ENCODE results near the gene RAB4B. TPM values are rescaled to one million over a fixed set of nuclear protein-coding genes. Genes with fewer than 3 reads are reported as not detected.
A peak's percentile ranks its signal among the peaks of the same experiment; 100 is the strongest.

RAB4B gene
- total and polyA plus RNA-seq, 12 donors, result 11.0 to 62.5 (median 14.5) TPM

DNA sequence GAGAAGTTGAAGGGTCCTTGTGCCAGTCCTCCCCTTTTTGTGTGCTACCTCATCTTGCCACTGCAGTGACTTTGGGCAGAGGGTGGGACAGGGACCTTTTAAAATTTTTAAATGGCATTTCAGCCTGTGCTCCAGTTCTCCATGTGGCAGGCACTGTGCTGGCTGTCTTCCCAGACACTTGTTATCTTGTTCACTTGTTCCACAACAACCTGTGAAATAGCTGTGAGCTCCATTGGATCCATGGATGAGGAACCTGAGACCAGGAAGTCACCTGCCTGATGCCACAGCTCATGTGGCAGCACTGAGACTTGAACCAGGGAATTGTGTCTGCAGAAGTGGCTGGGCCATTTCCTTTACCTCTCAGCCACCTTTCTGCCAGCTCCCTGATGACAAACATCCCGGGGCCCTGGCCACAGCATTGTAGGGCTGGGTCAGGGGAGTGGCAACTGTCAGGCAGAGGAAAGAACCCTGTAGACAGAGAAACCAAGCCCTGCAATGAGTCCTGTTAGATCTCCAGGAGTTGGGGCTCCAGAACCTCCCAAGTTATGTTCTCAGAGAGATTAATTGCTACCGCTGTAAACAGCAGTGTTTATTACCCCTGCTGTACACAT lies 27.3 kb downstream of the RAB4B start:
- intact Hi-C loops (cut with DNase I), result loop anchor here in 5 of 10 donors (5.0 to 10.0 kb wide), 3 partner anchors 88 to 391 kb away; partner anchors contain the start of genes COQ8B (in 2 of the 5), ITPKC (in 2 of the 5) and PRX (in 1 of the 5)
- DNase-seq (peak in 1 of 2 donors; percentile 43), ATAC-seq (peak in 1 of 8 donors; percentile 0)
- H3K27me3 ChIP-seq, result no peaks in the 10 kb centered on the region
- H3K4me1 ChIP-seq, result peaks cover 58 to 99% (median 93%) of the 10 kb centered on the region in 9 donors
- H3K36me3 ChIP-seq, result peaks cover 7 to 78% (median 17%) of the 10 kb centered on the region in 9 donors
- no peaks in the 10 kb centered on the region for H3K9me3 ChIP-seq
- peak overlapping the region; percentile 42 to 99 (median 94) for H3K27ac ChIP-seq
- WGBS, 2 donors, result 55 to 63% methylated on average over 2 of the region's 2 CpGs
- no peak for TF ChIP-seq CTCF (IDR thresholded peaks at IDR 0.05)
- no peak overlapping the region for H3K4me3 ChIP-seq

GRCh38 chr19:40806423-40807146 lies 28.5 kb downstream of the RAB4B start:
- Histone ChIP-seq H3K9me3 (no peaks in the 10 kb centered on the region), H3K4me1 (peaks cover 47 to 93% (median 89%) of the 10 kb centered on the region in 9 donors), H3K36me3 (peaks cover 0 to 65% (median 11%) of the 10 kb centered on the region in 9 donors), H3K4me3 (peak overlapping the region in 6 of 10 donors; percentile 2 to 32 (median 24)), H3K27me3 (no peaks in the 10 kb centered on the region), H3K27ac (peak overlapping the region; percentile 42 to 99 (median 94))
- ATAC-seq (peak; percentile 30 to 72 (median 58)), DNase-seq (peak; percentile 80 to 92)
- whole genome bisulfite sequencing, 2 donors, result 30 to 38% methylated on average over 26 of the region's 26 CpGs
- intact Hi-C loops (cut with DNase I), result loop anchor here in 5 of 10 donors (5.0 to 10.0 kb wide), 3 partner anchors 89 to 392 kb away; partner anchors contain the start of genes COQ8B (in 2 of the 5), ITPKC (in 2 of the 5) and PRX (in 1 of the 5)
- TF ChIP-seq CTCF (IDR thresholded peaks at IDR 0.05), result peak; percentile 61 to 94 (median 87)

DNA sequence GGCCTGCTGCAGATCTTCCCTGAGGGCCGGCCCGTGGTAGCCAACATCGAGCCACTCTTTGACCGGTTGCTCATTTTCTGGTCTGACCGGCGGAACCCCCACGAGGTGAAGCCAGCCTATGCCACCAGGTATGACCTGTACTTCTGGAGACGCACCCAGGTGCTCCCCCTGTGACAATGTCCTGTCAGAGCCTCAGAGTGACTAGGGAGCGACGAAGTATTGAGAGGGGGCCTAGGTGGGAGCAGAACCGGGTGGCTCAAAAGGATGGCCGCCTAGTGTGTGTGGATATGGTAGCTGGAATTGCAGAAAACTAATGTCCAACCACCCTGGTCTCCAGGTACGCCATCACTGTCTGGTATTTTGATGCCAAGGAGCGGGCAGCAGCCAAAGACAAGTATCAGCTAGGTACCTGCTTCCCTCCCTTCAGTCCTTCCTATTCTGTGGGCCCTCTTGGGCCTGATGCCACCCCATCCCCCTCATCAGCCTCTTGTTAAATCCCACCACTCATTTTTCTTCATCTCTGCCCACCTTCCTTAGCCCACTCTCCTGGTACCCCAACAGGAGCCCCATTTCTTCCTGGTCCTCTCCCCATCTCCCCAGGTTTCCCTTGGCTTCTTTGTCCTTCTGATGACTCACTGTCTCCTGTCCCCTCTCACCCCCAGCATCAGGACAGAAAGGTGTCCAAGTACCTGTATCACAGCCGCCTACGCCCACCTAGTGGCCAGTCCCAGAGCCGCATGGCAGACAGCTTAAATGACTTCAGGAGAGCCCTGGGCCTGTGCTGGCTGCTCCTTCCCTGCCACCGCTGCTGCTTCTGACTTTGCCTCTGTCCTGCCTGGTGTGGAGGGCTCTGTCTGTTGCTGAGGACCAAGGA lies 29.3 kb downstream of the RAB4B start:
- WGBS, 2 donors, result 65 to 71% methylated on average over 18 of the region's 18 CpGs
- Histone ChIP-seq H3K9me3 (no peaks in the 10 kb centered on the region), H3K4me1 (peaks cover 46 to 93% (median 89%) of the 10 kb centered on the region in 9 donors), H3K27me3 (no peaks in the 10 kb centered on the region), H3K4me3 (peak overlapping the region in 6 of 10 donors; percentile 2 to 28 (median 20)), H3K27ac (peak overlapping the region in 8 of 10 donors; percentile 79 to 99 (median 96)), H3K36me3 (peaks cover 0 to 59% (median 11%) of the 10 kb centered on the region in 9 donors)
- peak in 1 of 9 donors; percentile 30 for TF ChIP-seq CTCF (IDR thresholded peaks at IDR 0.05)
- DNase-seq, result no peak
- ATAC-seq, result no peak
- intact Hi-C loops (cut with DNase I), result loop anchor here in 5 of 10 donors (5.0 to 10.0 kb wide), 3 partner anchors 90 to 393 kb away; partner anchors contain the start of genes COQ8B (in 2 of the 5), ITPKC (in 2 of the 5) and PRX (in 1 of the 5)

Measured in heart right ventricle (tissue), 16 donors.